Measurements from ENCODE around the gene KHDC4. TPM values are rescaled to one million over a fixed set of nuclear protein-coding genes. Genes with fewer than 3 reads are reported as not detected.

The KHDC4 gene
- total and polyA plus RNA-seq, 9 of the 15 experiments (the other 6 are each of a cell fraction or from before 2014, with no cell fraction given) = 12.1 to 185 (median 65.6) TPM

DNA sequence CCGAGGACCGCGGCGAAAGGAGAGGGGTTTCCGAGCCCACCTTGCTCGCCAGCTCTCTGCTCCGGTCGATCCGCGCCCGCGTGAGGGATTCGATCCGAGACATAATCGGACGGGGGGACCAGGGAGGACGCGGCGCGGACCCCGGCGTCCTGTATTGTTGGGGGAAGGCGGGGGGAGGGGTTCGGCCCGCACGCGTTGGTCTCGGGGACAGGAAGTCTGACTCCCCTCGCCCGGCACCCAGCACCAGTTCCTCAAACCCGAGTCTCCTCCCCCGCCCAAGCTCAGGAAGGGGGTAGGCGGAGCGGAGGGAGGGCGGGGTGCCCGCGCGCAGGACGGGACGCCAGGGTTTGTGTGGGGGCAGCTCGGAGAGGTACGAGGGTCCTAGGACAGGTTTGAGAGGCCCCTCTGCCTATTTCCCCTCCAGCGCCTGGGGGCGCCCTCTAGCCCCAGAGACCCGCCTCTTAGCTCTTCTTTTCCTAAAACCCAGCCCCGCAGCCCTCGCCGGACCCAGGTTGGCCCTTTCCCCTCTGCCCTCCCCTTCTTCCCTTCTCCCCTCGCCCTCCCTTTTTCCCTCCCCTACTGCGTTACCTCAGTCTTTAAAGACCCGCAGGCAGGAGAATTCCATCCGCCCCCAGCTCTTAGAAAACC lies 44.2 kb upstream of the KHDC4 start, which contains the start of gene ARHGEF2 (continued):
- TF ChIP-seq ZNF197 (CRISPR knock-in tag; IDR thresholded peaks at IDR 0.05; ENCODE audit: low read depth) (no peak), JUNB (CRISPR knock-in tag; conservative IDR thresholded peaks at IDR 0.05) (no peak), E2F6 (IDR thresholded peaks at IDR 0.05; ENCODE audit: borderline replicate concordance in 1 of 2, extremely low read depth in 1 of 2, insufficient read depth in 1 of 2, insufficient read length in 1 of 2, low read depth in 1 of 2, low read length in 1 of 2, poor library complexity in 1 of 2, severe bottlenecking in 1 of 2) (no peak), CBX3 (IDR thresholded peaks at IDR 0.05; ENCODE audit: borderline replicate concordance in 1 of 2, low read length in 2 of 2) (peak in 1 of 2 experiments; percentile 12; a peak in 1 of 3 replicates), LEF1 (IDR thresholded peaks at IDR 0.05) (no peak; the same call in 1 of the 2 replicates), CAMTA2 (CRISPR knock-in tag; conservative IDR thresholded peaks at IDR 0.05) (no peak), ZNF449 (CRISPR knock-in tag; IDR thresholded peaks at IDR 0.05) (no peak), KLF13 (tag; IDR thresholded peaks at IDR 0.05; ENCODE audit: borderline replicate concordance, low read depth) (0 out of 2 replicates have a peak, but pooled peaks have one; percentile 23), L3MBTL2 (IDR thresholded peaks at IDR 0.05) (0 out of 2 replicates have a peak, but pooled peaks have one; percentile 10), MTA1 (IDR thresholded peaks at IDR 0.05; ENCODE audit: borderline replicate concordance) (peak; percentile 29; the same call in 1 of the 2 replicates), ZFX (CRISPR knock-in tag; IDR thresholded peaks at IDR 0.05) (peak; percentile 62; the same call in 1 of the 2 replicates), ZBTB26 (CRISPR knock-in tag; IDR thresholded peaks at IDR 0.05) (no peak), YY1 (IDR thresholded peaks at IDR 0.05; ENCODE audit: borderline replicate concordance in 1 of 3, control insufficient read depth in 1 of 3, extremely low read depth in 1 of 3, insufficient read depth in 3 of 3, insufficient read length in 1 of 3, insufficient replicate concordance in 2 of 3, low read depth in 1 of 3, low read length in 2 of 3) (peak in 1 of 3 experiments; percentile 22), HMGN3 (IDR thresholded peaks at IDR 0.05; ENCODE audit: borderline replicate concordance, extremely low read depth, insufficient read length, low read depth, low read length) (peak; percentile 71), SPI1 (IDR thresholded peaks at IDR 0.05; ENCODE audit: borderline replicate concordance, low read depth, low read length) (peak; percentile 96), ZNF57 (CRISPR knock-in tag; IDR thresholded peaks at IDR 0.05) (no peak), RB1 (IDR thresholded peaks at IDR 0.05; ENCODE audit: low read depth) (peak; percentile 24; the same call in 1 of the 2 replicates), MTF1 (CRISPR knock-in tag; IDR thresholded peaks at IDR 0.05; ENCODE audit: borderline replicate concordance) (no peak), MAZ (CRISPR knock-in tag; conservative IDR thresholded peaks at IDR 0.05 in 1 of 2, IDR thresholded peaks at IDR 0.05 in 1 of 2) (peak; percentile 57 to 89; a peak in 2 of 4 replicates)

All from K562 (cell line).